GM12878 (cell line): ENCODE results near the gene UBAC2. TPM values are rescaled to one million over a fixed set of nuclear protein-coding genes. Genes with fewer than 3 reads are reported as not detected.

Experiments used
- ATAC-seq: fragments of 200-7000 bp; cut with Tn5 transposase; 3 replicates; pipeline ENCODE4 v1.9.1; 2020; ENCODE audit warnings: mild to moderate bottlenecking, moderate library complexity
- BruUV-seq: library from RNA; stranded (reverse); fragments of 400-500 nt; replicated peaks from 2 replicates; lab custom pipeline; 2021; lab: Mats Ljungman, UMichigan
- CTCF ChIA-PET: fragments of 300-600 bp; sonication (Branson Sonifier 250); formaldehyde crosslinking; extraction: SDS; loops from one replicate; lab custom pipeline; 2021; ENCODE audit warnings: inconsistent platforms; lab: Yijun Ruan, JAX
- POLR2A ChIA-PET: fragments of 350-600 bp; formaldehyde crosslinking; extraction: SDS; loops from one replicate; lab custom pipeline; 2021; ENCODE audit warnings: inconsistent platforms; lab: Charles Lee
- RAD21 ChIA-PET: fragments of 300-600 bp; sonication (Branson Sonifier 250); formaldehyde crosslinking; loops from one replicate; lab custom pipeline; 2023; ENCODE audit warnings: antibody characterized with exemption; ENCODE audit not compliant: unreplicated experiment; lab: Charles Lee
- SMC1A ChIA-PET: fragments of 300-600 bp; sonication (Branson Sonifier 250); formaldehyde crosslinking; loops from one replicate; lab custom pipeline; 2023; ENCODE audit not compliant: unreplicated experiment, uncharacterized antibody; lab: Charles Lee
- DNase-seq: peaks from one replicate; pipeline ENCODE4 v3.0.0-alpha.2; 2011; ENCODE audit warnings: low read depth, low spot score
- FAIRE-seq: peaks from 3 replicates; lab custom pipeline; 2011; peaks lifted over from hg19 to GRCh38; lab: Jason Lieb, UNC
- H2AFZ ChIP-seq: 2 replicates; pipeline ENCODE4 v1.6.0; 2011; ENCODE audit warnings: low read depth, low read length, control low read depth; ENCODE audit not compliant: control insufficient read depth
- H3K27ac ChIP-seq: 2 replicates; pipeline ENCODE4 v1.5.1; 2011; ENCODE audit warnings: control low read depth; ENCODE audit not compliant: control insufficient read depth, insufficient read depth
- H3K27me3 ChIP-seq, 2 experiments: replicated peaks in 1 of 2; 2 replicates each; pipeline versions ENCODE4 v1.6.0 to v1.6.1; 2011; ENCODE audit warnings: low read length in 1 of 2; ENCODE audit not compliant: control insufficient read depth in 2 of 2, insufficient read depth in 2 of 2
- H3K36me3 ChIP-seq, 2 experiments: 2 replicates each; pipeline ENCODE4 v1.5.1; 2011; ENCODE audit warnings: low read length in 1 of 2; ENCODE audit not compliant: control insufficient read depth in 2 of 2, insufficient read depth in 2 of 2
- H3K4me1 ChIP-seq: 2 replicates; pipeline ENCODE4 v1.6.1; 2011; ENCODE audit warnings: mild to moderate bottlenecking, low read length, moderate library complexity, mixed read lengths; ENCODE audit not compliant: control insufficient read depth, insufficient read depth
- H3K4me2 ChIP-seq: 2 replicates; pipeline ENCODE4 v1.6.0; 2011; ENCODE audit warnings: control low read depth; ENCODE audit not compliant: control insufficient read depth, insufficient read depth
- H3K4me3 ChIP-seq: fragments of 200-600 bp; sonication (generic); 2 replicates; pipeline ENCODE4 v1.5.1; 2016
- H3K79me2 ChIP-seq: 2 replicates; pipeline ENCODE4 v1.6.0; 2011; ENCODE audit warnings: low read length; ENCODE audit not compliant: control insufficient read depth, insufficient read depth
- H3K9ac ChIP-seq: 2 replicates; pipeline ENCODE4 v1.8.0; 2011; ENCODE audit warnings: low read length, control low read depth, mixed read lengths; ENCODE audit not compliant: control insufficient read depth, insufficient read depth
- H3K9me3 ChIP-seq: replicated peaks from 3 replicates; pipeline ENCODE4 v1.5.1; 2011; ENCODE audit warnings: mild to moderate bottlenecking, low read length; ENCODE audit not compliant: control insufficient read depth, insufficient read depth
- H4K20me1 ChIP-seq: 2 replicates; pipeline ENCODE4 v1.6.0; 2011; ENCODE audit not compliant: control insufficient read depth, insufficient read depth
- CHD4 ChIP-seq: fragments of 200-600 bp; sonication (generic); IDR thresholded peaks from 2 replicates; pipeline ENCODE4 v1.6.1; 2016; ENCODE audit warnings: mild to moderate bottlenecking
- IKZF1 ChIP-seq: fragments of 450-650 bp; conservative IDR thresholded peaks from 2 replicates; pipeline ENCODE4 v1.6.1; 2017; ENCODE audit warnings: antibody characterized with exemption, mild to moderate bottlenecking
- JUNB ChIP-seq: IDR thresholded peaks from 2 replicates; pipeline ENCODE4 v1.6.1; 2016; ENCODE audit warnings: antibody characterized with exemption, mild to moderate bottlenecking
- SRF ChIP-seq, 2 experiments: IDR thresholded peaks; 2 replicates each; pipeline ENCODE4 v1.6.1; 2011; ENCODE audit warnings: low read depth in 2 of 2, low read length in 2 of 2, mild to moderate bottlenecking in 1 of 2, moderate library complexity in 1 of 2
- ZNF24 ChIP-seq: fragments of 450-650 bp; IDR thresholded peaks from 2 replicates; pipeline ENCODE4 v1.6.1; 2017; ENCODE audit warnings: antibody characterized with exemption, mild to moderate bottlenecking
- WGBS: methylation state at CpG from one replicate; pipeline ENCODE4 v1.1.6; 2016; ENCODE audit warnings: low lambda C conversion rate; ENCODE audit not compliant: insufficient replicate concordance, insufficient coverage; ENCODE audit errors: missing lambda C conversion rate; 5-methylcytosine and 5-hydroxymethylcytosine counted together
- in situ Hi-C: fragments of 300-500 bp; cut with MboI; formaldehyde crosslinking; loops from 9 replicates; pipeline ENCODE4 v1.14.3; 2018; ENCODE audit warnings: mixed read lengths
- intact Hi-C: fragments of 100-400 bp; cut with micrococcal nuclease; formaldehyde crosslinking; loops from one replicate; pipeline ENCODE4 v1.14.2; 2022; ENCODE audit not compliant: unreplicated experiment
- polyA plus RNA-seq, 11 experiments: library from polyadenylated mRNA; depleted of rRNA in 4 of 11; unstranded in 6 of 11; stranded (reverse) in 5 of 11; fragments of >200 nt; fragmentation: Nextera tagmentation in 4 of 11; fragmentation: Illumina TruSeq in 1 of 11; extraction: Ambion mirVana in 4 of 11; extraction: Trizol in 1 of 11; gene quantifications; 1 replicate in 1 of 11; 2 replicates in 10 of 11; pipeline versions ENCODE4 v1.2.1 to v1.2.3, GENCODE V29; 2011 to 2016; ENCODE audit warnings: inconsistent platforms in 2 of 11, missing spikeins in 2 of 11, low read depth in 1 of 11
- total RNA-seq, 4 experiments: library from RNA; depleted of rRNA in 3 of 4; stranded (reverse); fragments of >200 nt in 3 of 4; fragmentation: Illumina TruSeq in 1 of 4; extraction: Trizol in 1 of 4; gene quantifications; 2 replicates each; pipeline versions ENCODE4 v1.2.1 to v1.2.3, GENCODE V29; 2013 to 2021
- TF ChIP-seq, protein P1 (sequence below): IDR thresholded peaks from 2 replicates; pipeline ENCODE4 v1.6.1; 2012; ENCODE audit warnings: low read length, inconsistent platforms

The UBAC2 gene
- total and polyA plus RNA-seq, 10 of the 15 experiments (the other 5 are each of a cell fraction or from before 2014, with no cell fraction given): 3.0 to 54.6 (median 17.4) TPM

DNA sequence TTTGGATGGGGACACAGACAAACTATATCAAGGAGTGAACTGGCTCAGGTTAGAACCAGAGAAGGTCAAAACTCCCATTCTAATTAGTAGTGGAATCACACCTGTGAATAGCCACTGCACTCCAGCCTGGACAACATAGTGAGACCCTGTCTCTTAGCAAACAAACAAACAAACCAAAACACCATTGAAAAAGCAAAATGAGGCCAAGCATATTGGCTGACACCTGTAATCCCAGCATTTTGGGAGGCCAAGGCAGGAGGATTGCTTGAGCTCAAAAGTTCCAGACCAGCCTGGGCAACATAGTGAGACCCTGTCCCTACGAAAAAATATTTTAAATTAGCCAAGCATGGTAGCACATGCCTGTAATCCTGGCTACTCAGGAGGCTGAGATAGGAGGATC is 39.1 kb upstream of the UBAC2 start:
- Histone ChIP-seq H3K79me2 (no peaks in the 10 kb centered on the region), H2AFZ (no peak overlapping the region), H3K27ac (no peak overlapping the region), H3K4me3 (no peak overlapping the region), H3K9me3 (no peaks in the 10 kb centered on the region), H3K36me3 (no peaks in the 10 kb centered on the region), H3K27me3 (peaks cover 0 to 6% of the 10 kb centered on the region in 2 experiments; a peak in 3 of 4 replicates), H3K4me2 (no peak overlapping the region), H4K20me1 (no peaks in the 10 kb centered on the region), H3K9ac (no peak overlapping the region), H3K4me1 (no peaks in the 10 kb centered on the region)
- BruUV-seq: no TSS peak
- DNase-seq (no peak), FAIRE-seq (no peak), ATAC-seq (no peak)
- SMC1A ChIA-PET: no interaction called here
- CTCF ChIA-PET: no interaction called here
- intact Hi-C loops (no loop called here), in situ Hi-C loops (no loop called here)
- 0% methylated on average over 1 of the region's 1 CpG for WGBS
- TF ChIP-seq SRF (IDR thresholded peaks at IDR 0.05; ENCODE audit: low read depth in 2 of 2, low read length in 2 of 2) (no peak), JUNB (no peak), CHD4 (no peak), ZNF24 (no peak), IKZF1 (no peak)
- TF ChIP-seq, protein P1, sequence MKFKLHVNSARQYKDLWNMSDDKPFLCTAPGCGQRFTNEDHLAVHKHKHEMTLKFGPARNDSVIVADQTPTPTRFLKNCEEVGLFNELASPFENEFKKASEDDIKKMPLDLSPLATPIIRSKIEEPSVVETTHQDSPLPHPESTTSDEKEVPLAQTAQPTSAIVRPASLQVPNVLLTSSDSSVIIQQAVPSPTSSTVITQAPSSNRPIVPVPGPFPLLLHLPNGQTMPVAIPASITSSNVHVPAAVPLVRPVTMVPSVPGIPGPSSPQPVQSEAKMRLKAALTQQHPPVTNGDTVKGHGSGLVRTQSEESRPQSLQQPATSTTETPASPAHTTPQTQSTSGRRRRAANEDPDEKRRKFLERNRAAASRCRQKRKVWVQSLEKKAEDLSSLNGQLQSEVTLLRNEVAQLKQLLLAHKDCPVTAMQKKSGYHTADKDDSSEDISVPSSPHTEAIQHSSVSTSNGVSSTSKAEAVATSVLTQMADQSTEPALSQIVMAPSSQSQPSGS: no peak
- POLR2A ChIA-PET: no interaction called here
- RAD21 ChIA-PET: no interaction called here
